Ishikawa (cell line): ENCODE data around the gene PPP6R3.

Experiments used
- CREB1 ChIP-seq: IDR thresholded peaks from 2 replicates; pipeline ENCODE4 v1.6.1; 2012; ENCODE audit warnings: low read depth
- EGR1 ChIP-seq: IDR thresholded peaks from 2 replicates; pipeline ENCODE4 v1.6.1; 2012
- EP300 ChIP-seq: IDR thresholded peaks from 2 replicates; pipeline ENCODE4 v1.6.1; 2012; ENCODE audit warnings: borderline replicate concordance
- NFIC ChIP-seq: IDR thresholded peaks from 2 replicates; pipeline ENCODE4 v1.6.1; 2012
- RAD21 ChIP-seq: IDR thresholded peaks from 2 replicates; pipeline ENCODE4 v1.6.1; 2012; ENCODE audit warnings: low read depth
- REST ChIP-seq: IDR thresholded peaks from 2 replicates; pipeline ENCODE4 v1.6.1; 2012; ENCODE audit warnings: low read depth, mild to moderate bottlenecking
- USF1 ChIP-seq: IDR thresholded peaks from 2 replicates; pipeline ENCODE4 v1.6.1; 2012
- YY1 ChIP-seq: IDR thresholded peaks from 2 replicates; pipeline ENCODE4 v1.6.1; 2012; ENCODE audit warnings: low read depth
- ZBTB7A ChIP-seq: IDR thresholded peaks from 2 replicates; pipeline ENCODE4 v1.6.1; 2012; ENCODE audit warnings: low read depth

- TF ChIP-seq CREB1 = no peak
- TF ChIP-seq NFIC = no peak
- no peak for TF ChIP-seq YY1
- no peak for TF ChIP-seq ZBTB7A
- no peak for TF ChIP-seq EGR1
- TF ChIP-seq EP300 = no peak
- TF ChIP-seq RAD21 = no peak
- TF ChIP-seq USF1 = no peak
- TF ChIP-seq REST = no peak
Measured at GRCh38 chr11:68449951-68450350, 10.6 kb upstream of the PPP6R3 start.
